Measurements from ENCODE around the gene TENT4A. TPM values are rescaled to one million over a fixed set of nuclear protein-coding genes. Genes with fewer than 3 reads are reported as not detected.
A peak's percentile ranks its signal among the peaks of the same experiment; 100 is the strongest.

Gene TENT4A
- total and polyA plus RNA-seq, 2 of the 4 experiments (the other 2 are of a cell fraction), result 5.9 to 17.2 TPM

- no peak overlapping the region for H3K9ac ChIP-seq (ENCODE audit: low read depth, low read length)
- H3K23ac ChIP-seq (ENCODE audit: low read depth, low read length), result no peak overlapping the region
- H2AK9ac ChIP-seq (replicated peaks; ENCODE audit: low read depth, low read length, poor library complexity), result no peak overlapping the region
- dilution Hi-C loops (cut with HindIII; ENCODE audit: low sequenced_read_pairs, unreplicated experiment) (no loop called here), in situ Hi-C loops (cut with MboI; ENCODE audit: low sequenced_read_pairs) (no loop called here), intact Hi-C loops (cut with micrococcal nuclease) (no loop called here)
- DNase-seq, result no peak
- no peaks in the 10 kb centered on the region for H4K20me1 ChIP-seq (ENCODE audit: insufficient read depth, low read length)
- peak overlapping the region; percentile 76 for H2BK5ac ChIP-seq (ENCODE audit: low read depth, low read length, poor library complexity, severe bottlenecking)
- no peak overlapping the region for H2AFZ ChIP-seq (replicated peaks; ENCODE audit: low read length, poor library complexity)
- no peaks in the 10 kb centered on the region for H3K9me1 ChIP-seq (ENCODE audit: insufficient read depth, low read length)
- BruUV-seq (replicated peaks), result no TSS peak
- ChIA-PET CTCF (no interaction called here), POLR2A (ENCODE audit: unreplicated experiment) (no interaction called here)
- no peak overlapping the region for H3K4me2 ChIP-seq (ENCODE audit: low read depth, low read length)
- WGBS, 2 experiments (ENCODE audit: extremely low coverage in 2 of 2, insufficient read length in 1 of 2), result no CpG with 5 or more reads among the region's 2 CpGs
- no peak overlapping the region for H3K18ac ChIP-seq (ENCODE audit: low read depth, low read length)
- TF ChIP-seq FOS (IDR thresholded peaks at IDR 0.05; ENCODE audit: low read depth, low read length) (no peak), NFE2L2 (IDR thresholded peaks at IDR 0.05; ENCODE audit: low read depth, low read length) (no peak), CHD1 (IDR thresholded peaks at IDR 0.05; ENCODE audit: low read depth, low read length) (no peak), SMC3 (IDR thresholded peaks at IDR 0.05; ENCODE audit: low read depth, low read length) (no peak), POLR2A (IDR thresholded peaks at IDR 0.05; ENCODE audit: low read depth, low read length) (no peak), MAFK (IDR thresholded peaks at IDR 0.05; ENCODE audit: low read depth, low read length) (no peak), RAD21 (IDR thresholded peaks at IDR 0.05; ENCODE audit: low read length) (no peak), CEBPB (IDR thresholded peaks at IDR 0.05; ENCODE audit: low read depth, low read length) (no peak)
- H2AK5ac ChIP-seq (ENCODE audit: low read depth, low read length), result no peak overlapping the region
- no peak overlapping the region for H3K27ac ChIP-seq (ENCODE audit: insufficient read depth, low read length)
- no peaks in the 10 kb centered on the region for H3K9me3 ChIP-seq (ENCODE audit: control insufficient read depth, insufficient read depth, low read length)
- H4K8ac ChIP-seq (ENCODE audit: low read depth in 2 of 2, low read length in 2 of 2), result no peak overlapping the region
- H2BK15ac ChIP-seq (ENCODE audit: low read depth, low read length), result no peak overlapping the region
- no peak overlapping the region for H3K4me3 ChIP-seq (ENCODE audit: insufficient read depth, low read depth, low read length)
- no peak for ATAC-seq (ENCODE audit: low read depth)
- no peaks in the 10 kb centered on the region for H3K36me3 ChIP-seq (ENCODE audit: control insufficient read depth, insufficient read depth, low read length)
- no peak overlapping the region for H4K5ac ChIP-seq (ENCODE audit: low read depth, low read length)
- no peak overlapping the region for H3K56ac ChIP-seq (ENCODE audit: extremely low read depth, insufficient read depth, low read length)
- no peak overlapping the region for H3K14ac ChIP-seq (replicated peaks; ENCODE audit: low read depth, low read length)
- H3K27me3 ChIP-seq (ENCODE audit: control insufficient read depth, insufficient read depth, low read length), result peaks cover 3% of the 10 kb centered on the region; the same call in 1 of the 2 replicates
- no peaks in the 10 kb centered on the region for H3K79me1 ChIP-seq (ENCODE audit: low read depth in 1 of 2, low read length in 2 of 2)
- no peak overlapping the region for H4K91ac ChIP-seq (ENCODE audit: insufficient read depth, low read depth, low read length)
- H3K4me1 ChIP-seq (ENCODE audit: control insufficient read depth, insufficient read depth, low read length), result no peaks in the 10 kb centered on the region
- no peak overlapping the region for H2BK20ac ChIP-seq (ENCODE audit: low read depth, low read length)
- no peak overlapping the region for H2BK120ac ChIP-seq (ENCODE audit: low read depth, low read length)
- H3K4ac ChIP-seq (ENCODE audit: low read depth, low read length), result no peak overlapping the region
Observed at GRCh38 chr5:6785861-6786180, 72.6 kb downstream of the TENT4A start.
